ENCODE measurements around the gene ZFYVE16. TPM values are rescaled to one million over a fixed set of nuclear protein-coding genes. Genes with fewer than 3 reads are reported as not detected.

The ZFYVE16 gene
- total and polyA plus RNA-seq, 2 of the 4 experiments (the other 2 are of a cell fraction), result 5.3 to 11.1 TPM

GRCh38 chr5:80409367-80409966 is 1.6 kb downstream of the ZFYVE16 start:
- Histone ChIP-seq H3K23ac (ENCODE audit: low read depth, low read length) (peak overlapping the region; percentile 25; the same call in 1 of the 2 replicates), H3K9ac (ENCODE audit: low read depth, low read length) (peak overlapping the region; percentile 92), H2AK9ac (replicated peaks; ENCODE audit: low read depth, low read length, poor library complexity) (no peak overlapping the region), H4K8ac (ENCODE audit: low read depth in 2 of 2, low read length in 2 of 2) (peak overlapping the region in 1 of 2 experiments; percentile 41; a peak in 2 of 4 replicates), H2BK20ac (ENCODE audit: low read depth, low read length) (no peak overlapping the region), H3K14ac (replicated peaks; ENCODE audit: low read depth, low read length) (peak overlapping the region; percentile 53), H2AK5ac (ENCODE audit: low read depth, low read length) (no peak overlapping the region), H3K9me3 (ENCODE audit: control insufficient read depth, insufficient read depth, low read length) (no peaks in the 10 kb centered on the region), H2BK15ac (ENCODE audit: low read depth, low read length) (no peak overlapping the region), H3K27me3 (ENCODE audit: control insufficient read depth, insufficient read depth, low read length) (no peaks in the 10 kb centered on the region), H3K4me2 (ENCODE audit: low read depth, low read length) (peak overlapping the region; percentile 99), H3K56ac (ENCODE audit: extremely low read depth, insufficient read depth, low read length) (peak overlapping the region; percentile 36; the same call in 1 of the 2 replicates), H2BK120ac (ENCODE audit: low read depth, low read length) (no peak overlapping the region), H3K27ac (ENCODE audit: insufficient read depth, low read length) (peak overlapping the region; percentile 86; the same call in 1 of the 2 replicates), H2BK5ac (ENCODE audit: low read depth, low read length, poor library complexity, severe bottlenecking) (peak overlapping the region; percentile 14), H3K18ac (ENCODE audit: low read depth, low read length) (no peak overlapping the region), H2AFZ (replicated peaks; ENCODE audit: low read length, poor library complexity) (no peak overlapping the region), H3K36me3 (ENCODE audit: control insufficient read depth, insufficient read depth, low read length) (peaks cover 4% of the 10 kb centered on the region; the same call in 1 of the 2 replicates), H4K20me1 (ENCODE audit: insufficient read depth, low read length) (peaks cover 4% of the 10 kb centered on the region; the same call in 1 of the 2 replicates), H3K4ac (ENCODE audit: low read depth, low read length) (0 out of 2 replicates have a peak overlapping the region, but pooled peaks have one; percentile 12), H3K9me1 (ENCODE audit: insufficient read depth, low read length) (0 out of 2 replicates have a peak, but pooled peaks cover 4% of the 10 kb centered on the region), H3K4me1 (ENCODE audit: control insufficient read depth, insufficient read depth, low read length) (peaks cover 3% of the 10 kb centered on the region; the same call in 1 of the 2 replicates), H4K5ac (ENCODE audit: low read depth, low read length) (0 out of 2 replicates have a peak overlapping the region, but pooled peaks have one; percentile 78), H3K79me1 (ENCODE audit: low read depth in 1 of 2, low read length in 2 of 2) (peaks cover 3 to 22% of the 10 kb centered on the region in 2 experiments; a peak in 3 of 4 replicates), H4K91ac (ENCODE audit: insufficient read depth, low read depth, low read length) (no peak overlapping the region), H3K4me3 (ENCODE audit: insufficient read depth, low read depth, low read length) (peak overlapping the region; percentile 75)
- intact Hi-C loops (cut with micrococcal nuclease) (loop anchor here (5.0 kb wide), 1 partner anchor 317 kb away; no protein-coding TSS in a partner anchor), in situ Hi-C loops (cut with MboI; ENCODE audit: low sequenced_read_pairs) (no loop called here), dilution Hi-C loops (cut with HindIII; ENCODE audit: low sequenced_read_pairs, unreplicated experiment) (no loop called here)
- ChIA-PET CTCF (interaction anchor here (0.7 to 1.0 kb wide), 2 partner anchors 10 to 18 kb away, joined by 3 to 4 read pairs; no protein-coding TSS in a partner anchor), POLR2A (ENCODE audit: unreplicated experiment) (no interaction called here)
- ATAC-seq (ENCODE audit: low read depth) (no peak), DNase-seq (peak; percentile 19)
- TF ChIP-seq BHLHE40 (IDR thresholded peaks at IDR 0.05; ENCODE audit: low read depth, low read length) (no peak), NFE2L2 (IDR thresholded peaks at IDR 0.05; ENCODE audit: low read depth, low read length) (no peak), MXI1 (IDR thresholded peaks at IDR 0.05; ENCODE audit: borderline replicate concordance, low read depth, low read length) (no peak), CTCF (conservative IDR thresholded peaks at IDR 0.05; ENCODE audit: low read depth, low read length) (no peak), MAZ (IDR thresholded peaks at IDR 0.05; ENCODE audit: borderline replicate concordance, low read depth, low read length) (no peak), SMC3 (IDR thresholded peaks at IDR 0.05; ENCODE audit: low read depth, low read length) (no peak), ELK1 (IDR thresholded peaks at IDR 0.05; ENCODE audit: borderline replicate concordance, low read depth, low read length) (no peak), RFX5 (IDR thresholded peaks at IDR 0.05; ENCODE audit: low read depth, low read length) (no peak), FOS (IDR thresholded peaks at IDR 0.05; ENCODE audit: low read depth, low read length) (no peak), CEBPB (IDR thresholded peaks at IDR 0.05; ENCODE audit: low read depth, low read length) (no peak), POLR2A (IDR thresholded peaks at IDR 0.05; ENCODE audit: low read depth, low read length) (no peak), USF2 (IDR thresholded peaks at IDR 0.05; ENCODE audit: low read depth, low read length) (no peak)
- WGBS, 2 experiments (ENCODE audit: extremely low coverage in 2 of 2, insufficient read length in 1 of 2), result 0% methylated on average over 1 of the region's 6 CpGs; no CpG with 5 or more reads in 1 of the 2 experiments
- BruUV-seq (replicated peaks), result no TSS peak
